ENCODE results near the gene HERPUD1. TPM values are rescaled to one million over a fixed set of nuclear protein-coding genes. Genes with fewer than 3 reads are reported as not detected.
A peak's percentile ranks its signal among the peaks of the same experiment; 100 is the strongest.

The HERPUD1 gene
- total and polyA plus RNA-seq, 2 of the 13 experiments (the other 11 are each of a cell fraction or from before 2014, with no cell fraction given): 96.2 to 323 TPM

- TF ChIP-seq ZNF574 (CRISPR knock-in tag; IDR thresholded peaks at IDR 0.05) (0 out of 2 replicates have a peak, but pooled peaks have one; percentile 6), SP5 (CRISPR knock-in tag; IDR thresholded peaks at IDR 0.05; ENCODE audit: borderline replicate concordance, low read depth) (no peak), BCL6 (CRISPR knock-in tag; IDR thresholded peaks at IDR 0.05) (no peak), ZNF335 (CRISPR knock-in tag; IDR thresholded peaks at IDR 0.05) (no peak), POLR2A (IDR thresholded peaks at IDR 0.05; ENCODE audit: insufficient read depth in 1 of 2, low read depth in 2 of 2, low read length in 2 of 2) (no peak), ZNF720 (CRISPR knock-in tag; IDR thresholded peaks at IDR 0.05) (no peak), ZNF431 (CRISPR knock-in tag; IDR thresholded peaks at IDR 0.05; ENCODE audit: borderline replicate concordance, low read depth) (0 out of 2 replicates have a peak, but pooled peaks have one; percentile 24), NCOA5 (CRISPR knock-in tag; IDR thresholded peaks at IDR 0.05) (no peak), SMC3 (IDR thresholded peaks at IDR 0.05; ENCODE audit: low read length) (peak; percentile 3; the same call in 1 of the 2 replicates), TARDBP (CRISPR knock-in tag; IDR thresholded peaks at IDR 0.05) (no peak), POGK (CRISPR knock-in tag; conservative IDR thresholded peaks at IDR 0.05) (no peak), IRF9 (CRISPR knock-in tag; IDR thresholded peaks at IDR 0.05; ENCODE audit: borderline replicate concordance) (no peak), DRAP1 (CRISPR knock-in tag; IDR thresholded peaks at IDR 0.05) (no peak), KLF13 (CRISPR knock-in tag; IDR thresholded peaks at IDR 0.05) (no peak), PCBP1 (IDR thresholded peaks at IDR 0.05; ENCODE audit: borderline replicate concordance, low read depth, low read length) (no peak), ZFY (CRISPR knock-in tag; IDR thresholded peaks at IDR 0.05) (peak; percentile 8; the same call in 1 of the 2 replicates)
These were observed 18.5 kb downstream of the HERPUD1 start (continued) for GRCh38 chr16:56950455-56950854.
